Daoy (cell line): Measurements from ENCODE around the gene FIGNL2. TPM values are rescaled to one million over a fixed set of nuclear protein-coding genes. Genes with fewer than 3 reads are reported as not detected.
A peak's percentile ranks its signal among the peaks of the same experiment; 100 is the strongest.
"Not testable (repeated sequence)": the region's sequence is repeated elsewhere in the genome, so short reads cannot be mapped to it uniquely, and the experiment has no call there.

ENCODE experiments used
- DNase-seq: peaks from one replicate; pipeline ENCODE4 v3.0.0-alpha.2; 2015; ENCODE audit warnings: low read depth
- total RNA-seq: library from RNA; depleted of rRNA; stranded (reverse); fragments of >200 nt; shearing (Covaris generic); gene quantifications from 2 replicates; pipeline ENCODE4 v1.2.3, GENCODE V29; 2014

The FIGNL2 gene
- total RNA-seq, 1 experiment from 2014 or later = not detected

GRCh38 chr12:51818086-51818485 lies 30.4 kb downstream of the FIGNL2 start:
- DNase-seq = no peak

- DNase-seq = no peak
These were observed 31.2 kb downstream of the FIGNL2 start for GRCh38 chr12:51817027-51817953.

- no peak for DNase-seq
These were observed 32.9 kb downstream of the FIGNL2 start for GRCh38 chr12:51815571-51815970.

- peak; percentile 86 for DNase-seq
These were observed 34.0 kb downstream of the FIGNL2 start for GRCh38 chr12:51814311-51815088.

GRCh38 chr12:51813931-51814310 lies 34.6 kb downstream of the FIGNL2 start:
- DNase-seq = no peak

- no peak for DNase-seq
These were observed 35.6 kb downstream of the FIGNL2 start for GRCh38 chr12:51812871-51813270.

GRCh38 chr12:51811203-51812202 lies 37.0 kb downstream of the FIGNL2 start:
- no peak for DNase-seq

- no peak for DNase-seq
These were observed 39.3 kb downstream of the FIGNL2 start for GRCh38 chr12:51809193-51809592.

GRCh38 chr12:51806896-51807295 lies 41.6 kb downstream of the FIGNL2 start:
- no peak for DNase-seq

- DNase-seq = no peak
These were observed 47.5 kb downstream of the FIGNL2 start for GRCh38 chr12:51801027-51801426.

GRCh38 chr12:51798501-51798900 lies 50.0 kb downstream of the FIGNL2 start:
- DNase-seq = no peak

GRCh38 chr12:51798051-51798450 lies 50.5 kb downstream of the FIGNL2 start:
- not testable (repeated sequence) for DNase-seq

- DNase-seq = no peak
These were observed 51.2 kb downstream of the FIGNL2 start for GRCh38 chr12:51797301-51797700.

- DNase-seq = no peak
These were observed 55.3 kb downstream of the FIGNL2 start for GRCh38 chr12:51793201-51793600.

GRCh38 chr12:51792417-51792816 lies 56.1 kb downstream of the FIGNL2 start:
- DNase-seq = no peak

GRCh38 chr12:51788876-51789275 lies 59.6 kb downstream of the FIGNL2 start:
- peak; percentile 62 for DNase-seq

- DNase-seq = no peak
These were observed 62.6 kb downstream of the FIGNL2 start for GRCh38 chr12:51785906-51786305.

- no peak for DNase-seq
These were observed 63.8 kb downstream of the FIGNL2 start for GRCh38 chr12:51784688-51785087.

- DNase-seq = no peak
These were observed 68.6 kb downstream of the FIGNL2 start for GRCh38 chr12:51779876-51780275.

- no peak for DNase-seq
These were observed 70.5 kb downstream of the FIGNL2 start for GRCh38 chr12:51777973-51778372.

- DNase-seq = no peak
These were observed 71.1 kb downstream of the FIGNL2 start for GRCh38 chr12:51777457-51777856.

- DNase-seq = no peak
These were observed 73.6 kb downstream of the FIGNL2 start for GRCh38 chr12:51774933-51775332.
